Measurements from ENCODE around the gene SCAF4. TPM values are rescaled to one million over a fixed set of nuclear protein-coding genes. Genes with fewer than 3 reads are reported as not detected.

The SCAF4 gene
- total and polyA plus RNA-seq, 2 donors (not counting 3 experiments of a cell fraction or from before 2014, with no cell fraction given) = 12.2 to 41.2 TPM

- TF ChIP-seq POLR2A (IDR thresholded peaks at IDR 0.05; ENCODE audit: low read depth, low read length) = no peak
- TF ChIP-seq EZH2 (IDR thresholded peaks at IDR 0.05; ENCODE audit: borderline replicate concordance, low read depth, low read length, severe bottlenecking) = no peak
- no peak for TF ChIP-seq GATA2 (IDR thresholded peaks at IDR 0.05; ENCODE audit: insufficient read depth, insufficient read length, low read depth, low read length)
- TF ChIP-seq MYC (IDR thresholded peaks at IDR 0.05; ENCODE audit: low read depth, low read length) = no peak
- no peak for TF ChIP-seq MAX (IDR thresholded peaks at IDR 0.05; ENCODE audit: insufficient read depth, insufficient read length)
- no peak for TF ChIP-seq FOS (IDR thresholded peaks at IDR 0.05; ENCODE audit: borderline replicate concordance, insufficient read depth, low read length)
- no peak for TF ChIP-seq CTCF (IDR thresholded peaks at IDR 0.05; ENCODE audit: extremely low read depth in 1 of 2, insufficient read depth in 1 of 2, low read depth in 1 of 2, low read length in 2 of 2)
- no peak for TF ChIP-seq POLR2AphosphoS5 (IDR thresholded peaks at IDR 0.05; ENCODE audit: insufficient read depth, low read depth, low read length)
- TF ChIP-seq JUN (IDR thresholded peaks at IDR 0.05; ENCODE audit: borderline replicate concordance, insufficient read depth, insufficient read length, low read depth) = no peak
- Histone ChIP-seq H3K4me3 (replicated peaks in 1 of 3; ENCODE audit: insufficient read depth in 1 of 3, low read depth in 1 of 3, low read length in 3 of 3) (no peak overlapping the region), H3K79me2 (ENCODE audit: control insufficient read depth, insufficient read depth, low read length) (peaks cover 99% of the 10 kb centered on the region), H2AFZ (ENCODE audit: low read depth, low read length) (no peak overlapping the region), H3K27me3 (ENCODE audit: control insufficient read depth in 2 of 2, insufficient read depth in 2 of 2, low read length in 2 of 2) (no peaks in the 10 kb centered on the region), H3K9ac (replicated peaks; ENCODE audit: extremely low read depth, insufficient read depth, low read length) (no peak overlapping the region), H3K4me2 (ENCODE audit: insufficient read depth, low read length) (no peak overlapping the region), H3K9me1 (replicated peaks; ENCODE audit: control insufficient read depth, extremely low read depth, insufficient read depth, low read length) (no peaks in the 10 kb centered on the region), H4K20me1 (replicated peaks; ENCODE audit: control insufficient read depth, extremely low read depth, insufficient read depth, low read length) (peaks cover 33% of the 10 kb centered on the region), H3K4me1 (ENCODE audit: control insufficient read depth, extremely low read depth, insufficient read depth, low read length) (peaks cover 7% of the 10 kb centered on the region), H3K36me3 (ENCODE audit: control insufficient read depth in 2 of 2, extremely low read depth in 1 of 2, insufficient read depth in 2 of 2, low read length in 2 of 2) (no peaks in the 10 kb centered on the region), H3K27ac (ENCODE audit: insufficient read depth, low read depth, low read length) (no peak overlapping the region), H3K9me3 (replicated peaks; ENCODE audit: control insufficient read depth, insufficient read depth, low read length) (no peaks in the 10 kb centered on the region)
- ChIA-PET POLR2A (no interaction called here), CTCF (no interaction called here)
- BruUV-seq (replicated peaks) = no TSS peak
- intact Hi-C loops (cut with micrococcal nuclease) (no loop called here), dilution Hi-C loops (cut with MboI; ENCODE audit: extremely low pct_ligation_motif_present, low sequenced_read_pairs) (no loop called here)
- FAIRE-seq = no peak
- no peak for DNase-seq (ENCODE audit: low read depth, low spot score)
Measured at GRCh38 chr21:31724552-31724951, 7.4 kb downstream of the SCAF4 start.

Measured in endothelial cell of umbilical vein (primary cell).